ENCODE measurements around the gene UBAC2. TPM values are rescaled to one million over a fixed set of nuclear protein-coding genes. Genes with fewer than 3 reads are reported as not detected.

UBAC2 gene
- total and polyA plus RNA-seq, 2 of the 4 experiments (the other 2 are of a cell fraction), result 20.8 to 36.3 TPM

DNA sequence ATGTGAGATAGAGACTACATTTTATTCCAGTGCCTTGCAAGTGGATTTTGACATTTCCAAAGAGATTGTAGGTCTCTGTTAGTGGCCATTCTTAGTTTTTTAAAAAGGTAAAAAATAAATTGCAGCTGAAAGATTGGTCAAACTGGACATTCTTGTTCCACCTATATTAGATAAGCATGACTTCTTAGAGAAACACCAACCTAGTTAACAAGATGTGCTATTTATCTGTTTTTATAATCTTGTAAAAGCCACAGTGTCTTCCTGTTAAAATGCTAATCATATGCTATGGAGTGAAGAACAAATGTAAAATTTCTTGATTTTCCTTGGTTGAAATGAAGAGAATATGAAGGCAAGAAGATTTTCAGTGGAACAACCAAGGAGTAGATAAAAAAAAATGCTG is 140.0 kb downstream of the UBAC2 start:
- dilution Hi-C loops (cut with HindIII; ENCODE audit: low sequenced_read_pairs, unreplicated experiment), result no loop called here
- CTCF ChIA-PET, result interaction anchor here (0.6 kb wide), 1 partner anchor 74 kb away, joined by 5 read pairs; no protein-coding TSS in a partner anchor

More for the DNA sequence above, 140.0 kb downstream of the UBAC2 start:
- Histone ChIP-seq H3K9me1 (ENCODE audit: insufficient read depth, low read length) (peaks cover 7% of the 10 kb centered on the region; the same call in 1 of the 2 replicates), H3K4me1 (ENCODE audit: control insufficient read depth, insufficient read depth, low read length) (peaks cover 5% of the 10 kb centered on the region), H2BK5ac (ENCODE audit: low read depth, low read length, poor library complexity, severe bottlenecking) (no peak overlapping the region), H4K8ac (ENCODE audit: low read depth in 2 of 2, low read length in 2 of 2) (no peak overlapping the region), H3K36me3 (ENCODE audit: control insufficient read depth, insufficient read depth, low read length) (peaks cover 14% of the 10 kb centered on the region), H3K9me3 (ENCODE audit: control insufficient read depth, insufficient read depth, low read length) (no peaks in the 10 kb centered on the region), H2BK120ac (ENCODE audit: low read depth, low read length) (no peak overlapping the region), H2BK15ac (ENCODE audit: low read depth, low read length) (no peak overlapping the region), H2AFZ (replicated peaks; ENCODE audit: low read length, poor library complexity) (no peak overlapping the region), H2AK9ac (replicated peaks; ENCODE audit: low read depth, low read length, poor library complexity) (no peak overlapping the region), H2AK5ac (ENCODE audit: low read depth, low read length) (no peak overlapping the region), H3K27me3 (ENCODE audit: control insufficient read depth, insufficient read depth, low read length) (no peaks in the 10 kb centered on the region), H3K23ac (ENCODE audit: low read depth, low read length) (no peak overlapping the region), H3K14ac (replicated peaks; ENCODE audit: low read depth, low read length) (no peak overlapping the region), H3K18ac (ENCODE audit: low read depth, low read length) (no peak overlapping the region), H3K27ac (ENCODE audit: insufficient read depth, low read length) (no peak overlapping the region), H3K9ac (ENCODE audit: low read depth, low read length) (no peak overlapping the region), H3K79me1 (ENCODE audit: low read depth in 1 of 2, low read length in 2 of 2) (no peaks in the 10 kb centered on the region), H3K56ac (ENCODE audit: extremely low read depth, insufficient read depth, low read length) (no peak overlapping the region), H4K5ac (ENCODE audit: low read depth, low read length) (no peak overlapping the region), H3K4me3 (ENCODE audit: insufficient read depth, low read depth, low read length) (no peak overlapping the region), H4K91ac (ENCODE audit: insufficient read depth, low read depth, low read length) (no peak overlapping the region), H3K4ac (ENCODE audit: low read depth, low read length) (no peak overlapping the region), H2BK20ac (ENCODE audit: low read depth, low read length) (no peak overlapping the region), H4K20me1 (ENCODE audit: insufficient read depth, low read length) (no peaks in the 10 kb centered on the region), H3K4me2 (ENCODE audit: low read depth, low read length) (no peak overlapping the region)
- POLR2A ChIA-PET (ENCODE audit: unreplicated experiment), result no interaction called here
- ATAC-seq (ENCODE audit: low read depth) (no peak), DNase-seq (no peak)
- BruUV-seq (replicated peaks), result no TSS peak
- in situ Hi-C loops (cut with MboI; ENCODE audit: low sequenced_read_pairs), result no loop called here
- TF ChIP-seq, protein P1, sequence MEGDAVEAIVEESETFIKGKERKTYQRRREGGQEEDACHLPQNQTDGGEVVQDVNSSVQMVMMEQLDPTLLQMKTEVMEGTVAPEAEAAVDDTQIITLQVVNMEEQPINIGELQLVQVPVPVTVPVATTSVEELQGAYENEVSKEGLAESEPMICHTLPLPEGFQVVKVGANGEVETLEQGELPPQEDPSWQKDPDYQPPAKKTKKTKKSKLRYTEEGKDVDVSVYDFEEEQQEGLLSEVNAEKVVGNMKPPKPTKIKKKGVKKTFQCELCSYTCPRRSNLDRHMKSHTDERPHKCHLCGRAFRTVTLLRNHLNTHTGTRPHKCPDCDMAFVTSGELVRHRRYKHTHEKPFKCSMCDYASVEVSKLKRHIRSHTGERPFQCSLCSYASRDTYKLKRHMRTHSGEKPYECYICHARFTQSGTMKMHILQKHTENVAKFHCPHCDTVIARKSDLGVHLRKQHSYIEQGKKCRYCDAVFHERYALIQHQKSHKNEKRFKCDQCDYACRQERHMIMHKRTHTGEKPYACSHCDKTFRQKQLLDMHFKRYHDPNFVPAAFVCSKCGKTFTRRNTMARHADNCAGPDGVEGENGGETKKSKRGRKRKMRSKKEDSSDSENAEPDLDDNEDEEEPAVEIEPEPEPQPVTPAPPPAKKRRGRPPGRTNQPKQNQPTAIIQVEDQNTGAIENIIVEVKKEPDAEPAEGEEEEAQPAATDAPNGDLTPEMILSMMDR (conservative IDR thresholded peaks at IDR 0.05; ENCODE audit: low read depth, low read length), result no peak
- TF ChIP-seq FOS (IDR thresholded peaks at IDR 0.05; ENCODE audit: low read depth, low read length) (no peak), MAFK (IDR thresholded peaks at IDR 0.05; ENCODE audit: low read depth, low read length) (no peak), POLR2A (IDR thresholded peaks at IDR 0.05; ENCODE audit: low read depth, low read length) (no peak), CEBPB (IDR thresholded peaks at IDR 0.05; ENCODE audit: low read depth, low read length) (no peak), CHD1 (IDR thresholded peaks at IDR 0.05; ENCODE audit: low read depth, low read length) (no peak), NFE2L2 (IDR thresholded peaks at IDR 0.05; ENCODE audit: low read depth, low read length) (no peak), SMC3 (IDR thresholded peaks at IDR 0.05; ENCODE audit: low read depth, low read length) (no peak), RCOR1 (IDR thresholded peaks at IDR 0.05; ENCODE audit: insufficient replicate concordance, low read length) (no peak)
- intact Hi-C loops (cut with micrococcal nuclease), result no loop called here

All from IMR-90 (cell line).